Measurements from ENCODE around the gene CFAP45.

The CFAP45 gene

GRCh38 chr1:159941141-159941540 is 41.2 kb upstream of the CFAP45 start:
- Mint-ChIP-seq H3K9me3 (no peaks in the 10 kb centered on the region), H3K27me3 (ENCODE audit: low read depth) (peaks cover 10% of the 10 kb centered on the region), H3K4me1 (peaks cover 43% of the 10 kb centered on the region), H3K4me3 (no peak overlapping the region), H3K27ac (no peak overlapping the region), H3K36me3 (ENCODE audit: low read depth) (peaks cover 5% of the 10 kb centered on the region)
- TF ChIP-seq, protein P1, sequence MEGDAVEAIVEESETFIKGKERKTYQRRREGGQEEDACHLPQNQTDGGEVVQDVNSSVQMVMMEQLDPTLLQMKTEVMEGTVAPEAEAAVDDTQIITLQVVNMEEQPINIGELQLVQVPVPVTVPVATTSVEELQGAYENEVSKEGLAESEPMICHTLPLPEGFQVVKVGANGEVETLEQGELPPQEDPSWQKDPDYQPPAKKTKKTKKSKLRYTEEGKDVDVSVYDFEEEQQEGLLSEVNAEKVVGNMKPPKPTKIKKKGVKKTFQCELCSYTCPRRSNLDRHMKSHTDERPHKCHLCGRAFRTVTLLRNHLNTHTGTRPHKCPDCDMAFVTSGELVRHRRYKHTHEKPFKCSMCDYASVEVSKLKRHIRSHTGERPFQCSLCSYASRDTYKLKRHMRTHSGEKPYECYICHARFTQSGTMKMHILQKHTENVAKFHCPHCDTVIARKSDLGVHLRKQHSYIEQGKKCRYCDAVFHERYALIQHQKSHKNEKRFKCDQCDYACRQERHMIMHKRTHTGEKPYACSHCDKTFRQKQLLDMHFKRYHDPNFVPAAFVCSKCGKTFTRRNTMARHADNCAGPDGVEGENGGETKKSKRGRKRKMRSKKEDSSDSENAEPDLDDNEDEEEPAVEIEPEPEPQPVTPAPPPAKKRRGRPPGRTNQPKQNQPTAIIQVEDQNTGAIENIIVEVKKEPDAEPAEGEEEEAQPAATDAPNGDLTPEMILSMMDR (IDR thresholded peaks at IDR 0.05; ENCODE audit: unreplicated experiment in 3 of 3), result no peak

DNA sequence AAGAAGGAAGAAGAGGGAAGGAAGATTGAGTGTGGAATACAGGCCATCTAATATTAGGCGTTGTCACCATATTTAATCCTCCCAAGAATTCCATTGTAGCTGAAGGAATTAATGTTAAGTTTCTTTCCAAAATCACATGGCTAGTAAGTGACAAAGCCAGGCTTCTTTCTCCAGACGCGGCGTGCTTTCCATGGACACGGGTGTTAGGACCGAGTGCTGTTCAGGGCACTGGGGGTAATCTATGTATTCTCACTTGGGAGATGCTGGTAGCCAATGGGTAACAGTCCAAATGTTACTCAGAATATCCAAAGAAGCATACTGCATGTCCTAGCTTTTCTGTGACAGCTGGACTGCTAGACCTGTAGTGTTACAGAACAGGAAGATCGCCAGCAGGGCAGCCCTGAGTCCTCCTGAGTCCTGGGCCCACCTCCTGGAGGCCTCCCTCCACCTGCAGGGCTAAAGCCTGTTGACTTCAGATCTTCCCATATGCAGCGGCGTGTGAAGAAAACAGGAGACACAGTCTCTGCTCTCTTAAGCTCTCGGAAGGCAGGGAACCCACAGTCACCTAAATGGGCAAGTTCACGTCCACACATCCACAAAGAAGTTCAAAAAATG is 40.1 kb upstream of the CFAP45 start:
- peaks cover 14% of the 10 kb centered on the region for H3K27me3 Mint-ChIP-seq (ENCODE audit: low read depth)
- H3K36me3 Mint-ChIP-seq (ENCODE audit: low read depth), result peaks cover 16% of the 10 kb centered on the region
- peak overlapping the region in 1 of 3 experiments; percentile 21 for H3K27ac Mint-ChIP-seq
- TF ChIP-seq, protein P1 (IDR thresholded peaks at IDR 0.05; ENCODE audit: unreplicated experiment in 3 of 3), result no peak
- no peak overlapping the region for H3K4me3 Mint-ChIP-seq
- peaks cover 39% of the 10 kb centered on the region for H3K4me1 Mint-ChIP-seq
- no peaks in the 10 kb centered on the region for H3K9me3 Mint-ChIP-seq

GRCh38 chr1:159939678-159940002 is 39.7 kb upstream of the CFAP45 start:
- H3K4me3 Mint-ChIP-seq, result no peak overlapping the region
- H3K9me3 Mint-ChIP-seq, result no peaks in the 10 kb centered on the region
- H3K36me3 Mint-ChIP-seq (ENCODE audit: low read depth), result peaks cover 20% of the 10 kb centered on the region
- TF ChIP-seq, protein P1 (IDR thresholded peaks at IDR 0.05; ENCODE audit: unreplicated experiment in 3 of 3), result no peak
- H3K4me1 Mint-ChIP-seq, result peaks cover 34% of the 10 kb centered on the region
- H3K27me3 Mint-ChIP-seq (ENCODE audit: low read depth), result peaks cover 14% of the 10 kb centered on the region
- H3K27ac Mint-ChIP-seq, result peak overlapping the region in 1 of 3 experiments; percentile 21

DNA sequence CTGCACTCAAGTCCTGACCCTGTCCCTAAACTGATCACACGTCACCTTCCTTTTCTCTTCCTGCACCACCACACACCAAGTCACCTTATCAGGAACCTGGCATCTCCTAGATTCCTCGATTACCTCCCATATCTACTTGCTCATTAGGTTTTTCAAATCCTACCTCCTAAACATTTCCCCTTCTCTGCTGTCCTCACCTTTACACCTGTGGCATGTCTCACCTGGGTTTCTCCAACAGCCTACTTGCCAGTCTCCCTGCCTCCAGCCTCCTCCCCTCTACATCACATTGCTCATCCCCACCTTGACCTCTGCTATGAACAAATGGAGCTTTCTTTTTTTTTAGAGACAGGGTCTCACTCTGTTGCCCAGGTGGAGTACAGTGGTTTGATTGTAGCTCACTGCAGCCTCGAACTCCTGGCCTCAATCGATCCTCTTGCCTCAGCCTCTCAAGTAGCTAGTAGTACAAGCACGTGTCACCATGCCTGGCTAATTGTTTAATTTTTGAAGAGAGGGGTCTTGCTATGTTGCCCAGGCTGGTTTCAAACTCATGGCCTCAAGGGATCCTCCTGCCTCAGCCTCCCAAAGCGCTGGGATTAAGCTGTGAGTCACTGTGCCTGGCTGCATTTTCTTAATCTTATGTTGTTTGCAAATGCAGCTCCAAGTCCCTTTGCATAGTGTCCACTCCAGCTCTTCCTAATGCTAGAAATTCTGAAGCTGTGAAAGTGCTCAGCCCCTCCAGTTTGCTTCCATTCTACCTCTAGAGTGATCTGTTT is 39.1 kb upstream of the CFAP45 start:
- Mint-ChIP-seq H3K36me3 (ENCODE audit: low read depth) (peaks cover 20% of the 10 kb centered on the region), H3K4me1 (peaks cover 32% of the 10 kb centered on the region), H3K27me3 (ENCODE audit: low read depth) (peaks cover 14% of the 10 kb centered on the region), H3K4me3 (no peak overlapping the region), H3K27ac (peak overlapping the region in 2 of 3 experiments; percentile 20 to 21), H3K9me3 (no peaks in the 10 kb centered on the region)
- TF ChIP-seq, protein P1 (IDR thresholded peaks at IDR 0.05; ENCODE audit: unreplicated experiment in 3 of 3), result no peak

DNA sequence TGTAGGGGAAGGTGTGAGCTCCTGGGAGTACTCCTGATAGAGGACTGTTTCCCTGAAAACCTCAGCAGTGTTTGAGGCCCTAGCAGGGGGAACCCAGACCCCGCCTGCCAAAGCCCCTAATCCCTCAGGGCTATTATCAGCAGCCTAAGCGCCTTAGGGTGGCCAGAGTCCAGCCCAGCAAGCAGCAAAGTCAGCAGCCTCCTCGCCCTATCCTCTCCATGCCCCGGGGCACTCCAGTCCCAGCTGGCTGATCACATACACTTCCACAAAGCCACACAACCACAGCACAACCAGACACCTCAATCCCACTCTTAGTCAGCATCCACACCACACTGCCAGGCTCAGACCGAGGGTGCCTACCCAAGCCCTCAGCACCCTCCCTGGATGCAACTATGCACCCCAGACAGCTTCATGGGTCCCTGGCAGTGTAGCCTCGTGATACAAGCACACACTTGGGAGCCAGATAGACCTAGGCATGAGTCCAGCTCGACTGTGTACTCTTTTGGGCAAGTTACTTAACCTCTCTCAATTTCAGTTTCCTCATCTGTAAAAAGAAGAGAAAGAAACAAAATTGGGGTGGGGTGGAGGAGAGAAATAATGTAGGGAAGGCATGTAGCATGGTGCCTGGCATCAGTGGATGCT is 38.4 kb upstream of the CFAP45 start:
- Mint-ChIP-seq H3K27ac (no peak overlapping the region), H3K4me3 (no peak overlapping the region), H3K9me3 (no peaks in the 10 kb centered on the region), H3K36me3 (ENCODE audit: low read depth) (peaks cover 25% of the 10 kb centered on the region), H3K27me3 (ENCODE audit: low read depth) (peaks cover 14% of the 10 kb centered on the region), H3K4me1 (peaks cover 32% of the 10 kb centered on the region)
- TF ChIP-seq, protein P1 (IDR thresholded peaks at IDR 0.05; ENCODE audit: unreplicated experiment in 3 of 3), result no peak

Measured in nephron (organoid).